ENCODE results near the gene LCE2C.
"Not testable (repeated sequence)": the region's sequence is repeated elsewhere in the genome, so short reads cannot be mapped to it uniquely, and the experiment has no call there.

LCE2C gene, protein sequence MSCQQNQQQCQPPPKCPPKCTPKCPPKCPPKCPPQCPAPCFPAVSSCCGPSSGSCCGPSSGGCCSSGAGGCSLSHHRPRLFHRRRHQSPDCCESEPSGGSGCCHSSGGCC

DNA sequence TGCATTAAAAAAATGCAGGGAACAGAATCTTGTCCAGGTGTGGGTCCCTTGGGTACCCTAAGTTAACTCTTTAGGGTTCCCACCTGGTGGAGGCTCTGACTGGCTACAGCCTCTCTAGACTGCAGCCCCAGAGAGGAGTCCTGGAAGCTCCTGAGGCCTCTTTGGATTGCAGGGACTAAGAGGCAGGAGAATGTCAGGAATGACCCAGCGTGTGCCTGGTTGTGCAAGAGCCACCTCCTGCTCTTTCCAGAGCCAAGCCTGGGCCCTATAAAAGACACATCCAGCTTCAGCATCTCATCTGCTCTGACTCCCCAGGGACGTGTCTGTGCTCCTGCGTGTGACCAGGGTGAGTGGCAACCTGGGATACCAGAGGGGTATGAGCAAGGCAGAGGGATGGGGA, at the start of gene LCE2C:
LCE2C (plus strand) TSS at position 297 of the 400 bp plus-strand sequence. CDS start 737 bp downstream, outside the sequence.
- DNase-seq (ENCODE audit: low read depth): not testable (repeated sequence)

DNA sequence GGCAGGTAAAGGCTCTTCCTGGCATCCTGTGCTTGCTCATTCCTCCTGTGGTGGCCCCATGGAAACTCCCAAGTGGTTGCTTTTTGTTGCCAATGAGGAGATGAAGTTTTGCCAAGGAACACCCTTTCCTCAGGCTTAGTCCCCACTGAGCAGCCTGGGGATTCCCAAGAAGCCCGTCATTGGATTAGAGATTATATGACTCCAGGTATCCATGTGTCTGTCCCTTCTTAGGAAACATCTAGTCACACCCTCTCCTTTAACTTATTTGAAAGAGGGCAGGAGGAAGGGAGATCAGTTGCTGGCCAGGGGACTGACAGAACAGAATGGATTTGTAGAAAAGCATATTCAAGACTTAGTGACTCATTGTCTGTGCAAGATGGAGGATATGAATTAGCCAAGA, 48.3 kb upstream of the LCE2C start:
- no peak for DNase-seq (ENCODE audit: low read depth)

DNA sequence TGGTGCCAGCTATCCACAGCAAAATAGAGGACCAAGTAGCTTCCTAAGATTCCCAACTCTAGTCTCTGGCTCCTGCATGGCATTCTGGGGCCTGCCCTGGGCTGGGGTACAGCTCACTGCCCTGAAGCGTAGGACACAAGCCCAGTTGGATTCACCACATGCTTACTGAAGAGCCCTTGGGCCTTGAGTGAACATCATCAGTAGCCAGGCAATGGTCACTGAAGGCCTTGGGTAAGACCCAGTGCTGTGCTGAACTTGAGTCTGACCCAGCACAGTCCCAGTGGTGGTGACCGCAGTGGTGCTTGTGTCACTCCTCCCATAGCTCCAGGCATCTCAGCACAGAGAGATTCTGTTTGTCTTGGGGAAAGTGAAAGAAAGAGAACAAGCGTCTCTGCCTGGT, 44.5 kb upstream of the LCE2C start:
- no peak for DNase-seq (ENCODE audit: low read depth)

DNA sequence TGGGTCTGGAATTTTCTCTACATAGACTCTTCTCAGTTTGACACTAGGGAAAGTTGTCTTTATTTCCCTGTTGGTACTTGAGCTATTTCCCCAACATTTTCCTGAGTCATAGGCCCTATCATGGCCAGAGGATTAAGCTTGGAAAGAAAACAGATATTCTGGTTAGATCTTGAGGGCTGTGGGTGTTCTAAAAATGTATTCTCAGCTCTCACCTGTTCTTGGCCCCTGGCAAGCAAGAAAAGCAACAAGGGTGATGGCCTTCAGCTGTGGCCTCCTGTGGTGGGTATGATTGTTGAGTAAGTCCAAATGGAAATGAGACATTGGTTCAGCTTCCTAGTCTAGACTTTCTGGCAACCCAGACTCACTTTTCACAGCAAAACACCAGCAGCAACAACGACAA, 34.7 kb upstream of the LCE2C start:
- no peak for DNase-seq (ENCODE audit: low read depth)

DNA sequence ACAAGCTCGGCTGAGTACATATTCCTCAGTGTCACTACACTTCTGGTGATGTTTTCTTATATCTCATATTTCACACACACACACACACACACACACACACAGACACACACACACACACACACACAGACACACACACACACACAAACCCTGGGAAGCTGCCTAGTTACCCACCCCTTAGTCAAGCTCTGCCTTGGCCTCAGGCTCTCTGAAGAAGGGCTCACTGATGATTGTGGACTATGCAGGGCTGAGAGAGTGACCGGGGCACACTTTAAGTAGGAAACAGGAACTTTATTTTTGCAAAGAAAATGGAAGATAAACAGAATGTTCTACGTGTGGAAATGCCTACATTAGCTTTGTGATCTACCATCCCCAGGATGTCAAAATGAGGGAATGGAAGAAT, 31.1 kb upstream of the LCE2C start:
- DNase-seq (ENCODE audit: low read depth): no peak

DNA sequence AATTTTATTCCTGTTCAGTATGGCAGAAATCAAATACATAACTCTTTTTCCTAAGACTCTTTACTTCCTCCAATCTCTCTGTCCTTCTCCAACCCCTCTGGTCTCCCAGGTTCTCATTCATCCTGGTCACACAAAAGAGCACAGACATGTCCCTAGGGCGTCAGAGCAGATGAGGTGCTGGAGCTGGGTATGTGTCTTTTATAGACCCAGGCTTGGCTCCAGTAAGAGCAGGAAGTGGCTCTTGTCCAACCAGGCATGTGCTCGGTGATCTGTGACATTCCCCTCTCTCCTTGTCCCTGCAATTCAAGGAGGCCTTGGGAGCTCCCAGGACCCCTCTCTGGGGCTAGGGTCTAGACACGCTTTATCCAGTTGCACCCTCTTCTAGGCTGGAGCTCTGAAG, 29.9 kb upstream of the LCE2C start:
- DNase-seq (ENCODE audit: low read depth): no peak

DNA sequence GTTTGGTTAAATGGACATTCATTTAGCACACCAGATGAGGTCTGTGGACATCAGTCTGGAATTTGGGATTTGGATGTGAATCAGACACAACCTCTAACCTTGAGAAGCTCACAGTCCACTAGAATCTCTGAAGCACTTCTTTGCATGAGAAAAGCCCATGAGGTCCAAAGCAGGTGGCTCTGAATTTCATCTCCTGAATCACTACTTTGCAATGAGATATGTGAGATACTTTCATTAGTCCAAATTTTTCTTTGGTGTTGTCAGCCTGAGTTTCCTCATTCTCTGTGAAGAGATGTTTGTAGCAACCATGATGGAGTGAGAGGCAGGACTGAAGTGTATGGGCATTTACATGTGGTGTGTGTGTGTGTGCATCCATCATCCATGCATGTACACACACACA, 28.4 kb upstream of the LCE2C start:
- DNase-seq (ENCODE audit: low read depth): no peak

DNA sequence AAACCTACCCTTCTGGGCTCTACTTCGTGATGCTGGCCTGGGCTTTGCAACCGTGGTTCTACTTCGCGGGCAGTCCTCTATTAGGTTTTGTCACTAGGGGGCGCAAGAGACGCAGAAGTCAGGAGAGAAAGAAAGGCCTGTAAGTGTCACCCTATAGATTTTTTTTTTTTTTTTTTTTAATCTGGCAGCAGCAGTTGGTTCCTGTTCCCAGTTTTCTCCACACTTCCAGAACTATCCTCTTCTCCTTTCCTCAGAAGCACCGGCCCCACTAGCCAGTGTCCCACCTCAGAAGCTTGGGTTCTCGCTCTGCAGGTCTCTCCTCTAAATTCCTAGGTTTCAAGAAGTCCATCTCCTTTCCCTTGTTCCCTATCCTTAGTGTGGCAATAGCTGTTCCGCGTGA, 21.0 kb upstream of the LCE2C start:
- peak; percentile 45 for DNase-seq (ENCODE audit: low read depth)

DNA sequence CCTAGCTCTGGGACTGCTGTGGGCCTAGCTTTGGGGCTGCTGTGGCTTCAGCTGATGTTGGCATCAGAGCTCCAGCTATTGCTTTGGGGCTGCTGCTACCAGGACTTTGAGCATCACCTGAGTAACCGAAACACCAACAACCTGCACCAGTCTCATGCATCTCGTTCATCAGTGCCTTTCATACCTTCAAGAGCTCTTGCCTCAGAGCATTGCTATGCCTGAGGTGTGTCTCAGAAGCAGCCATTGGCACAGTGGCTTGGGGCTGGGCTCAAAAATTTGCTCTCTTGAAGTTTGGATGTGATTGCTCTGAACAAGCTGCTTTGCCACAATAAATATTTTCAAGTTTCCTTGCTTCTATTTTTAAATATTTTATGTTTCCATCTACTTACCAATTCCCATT, 18.6 kb upstream of the LCE2C start:
- DNase-seq (ENCODE audit: low read depth): no peak

DNA sequence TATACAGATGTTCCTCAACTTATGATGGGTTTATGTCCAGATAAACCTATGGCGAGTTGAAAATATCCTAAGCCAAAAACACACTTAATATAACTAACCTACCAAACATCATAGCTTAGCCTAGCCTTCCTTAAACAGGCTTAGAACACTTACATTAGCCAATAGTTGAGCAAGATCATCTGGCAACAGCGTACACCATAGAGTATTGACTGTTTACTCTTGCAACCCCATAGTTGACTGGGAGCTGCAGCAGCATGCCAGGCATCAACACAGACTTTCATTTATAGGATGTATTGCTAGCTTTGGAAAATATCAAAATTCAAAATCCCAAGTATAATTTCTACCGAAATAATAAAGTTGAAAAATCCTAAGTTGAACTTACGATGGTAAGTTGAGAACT, 17.4 kb upstream of the LCE2C start:
- no peak for DNase-seq (ENCODE audit: low read depth)

DNA sequence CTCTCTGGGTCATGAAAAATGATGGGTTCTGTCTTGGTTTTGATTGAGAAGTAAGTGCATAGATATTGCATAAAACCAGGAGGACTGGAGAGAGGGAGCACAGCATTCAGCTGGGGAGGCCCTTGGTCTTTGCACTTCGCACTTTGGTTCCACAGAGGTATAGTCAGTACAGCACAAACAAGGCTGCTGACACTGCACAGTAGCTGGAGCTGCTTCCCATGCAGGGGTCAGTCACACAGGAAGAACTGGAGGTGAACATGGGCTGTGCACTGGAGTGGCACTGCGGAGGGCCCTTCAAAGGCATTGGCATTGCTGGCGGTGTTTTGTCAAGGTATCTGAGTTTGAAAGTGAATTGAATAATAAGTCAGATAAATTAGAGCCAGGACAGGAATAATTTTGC, 16.4 kb upstream of the LCE2C start:
- no peak for DNase-seq (ENCODE audit: low read depth)

DNA sequence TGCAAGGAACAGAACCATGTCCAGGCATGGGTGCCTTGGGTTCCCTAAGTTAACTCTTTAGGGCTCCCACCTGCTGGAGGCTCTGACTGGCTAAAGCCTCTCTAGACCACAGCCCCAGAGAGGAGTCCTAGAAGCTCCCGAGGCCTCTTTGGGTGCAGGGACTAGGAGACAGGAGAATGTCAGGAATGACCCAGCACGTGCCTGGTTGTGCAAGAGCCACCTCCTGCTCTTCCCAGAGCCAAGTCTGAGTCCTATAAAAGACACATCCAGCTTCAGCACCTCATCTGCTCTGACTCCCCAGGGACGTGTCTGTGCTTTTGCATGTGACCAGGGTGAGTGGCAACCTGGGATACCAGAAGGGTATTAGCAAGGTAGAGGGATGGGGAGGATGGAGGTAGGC, 12.0 kb upstream of the LCE2C start, which contains the start of gene LCE2D:
LCE2D (plus strand) TSS at position 283 of the 400 bp plus-strand sequence. CDS start 726 bp downstream, outside the sequence.
- DNase-seq (ENCODE audit: low read depth): no peak

DNA sequence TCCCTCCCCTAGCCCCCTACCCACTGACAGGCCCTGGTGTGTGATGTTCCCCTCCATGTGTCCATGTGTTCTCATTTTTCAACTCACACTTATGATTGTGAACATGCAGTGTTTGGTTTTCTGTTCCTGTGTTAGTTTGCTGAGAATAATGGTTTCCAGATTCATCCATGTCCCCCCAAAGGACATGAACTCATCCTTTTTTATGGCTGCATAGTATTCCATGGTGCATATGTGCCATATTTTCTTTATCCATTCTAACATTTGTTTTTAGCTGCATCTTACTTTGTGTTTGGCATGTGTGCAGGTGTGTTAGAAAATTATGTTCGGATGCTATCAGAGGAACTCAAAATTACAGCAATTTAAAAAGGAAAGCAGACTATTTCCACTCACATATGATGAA, 8.9 kb upstream of the LCE2C start:
- not testable (repeated sequence) for DNase-seq (ENCODE audit: low read depth)

DNA sequence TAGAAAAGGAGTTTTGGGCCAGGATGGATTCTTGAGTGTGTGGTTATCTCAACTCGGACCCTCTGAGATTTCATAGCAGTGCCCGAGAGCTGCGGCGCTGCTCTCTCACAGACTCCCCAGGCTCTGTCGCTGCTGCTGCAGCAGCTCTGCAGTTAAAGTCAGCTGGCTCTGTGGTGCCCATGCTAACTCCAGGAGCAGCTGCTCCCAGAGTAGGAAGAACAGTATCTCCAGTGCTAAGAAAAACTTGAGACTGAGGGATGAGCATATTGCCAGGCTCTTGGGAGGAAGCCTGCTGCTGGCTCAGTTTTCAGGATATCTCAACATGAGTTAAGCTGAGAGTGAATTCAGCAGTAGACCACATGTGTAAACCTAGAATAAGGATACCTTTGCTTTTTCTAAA, 7.4 kb upstream of the LCE2C start:
- DNase-seq (ENCODE audit: low read depth): no peak

DNA sequence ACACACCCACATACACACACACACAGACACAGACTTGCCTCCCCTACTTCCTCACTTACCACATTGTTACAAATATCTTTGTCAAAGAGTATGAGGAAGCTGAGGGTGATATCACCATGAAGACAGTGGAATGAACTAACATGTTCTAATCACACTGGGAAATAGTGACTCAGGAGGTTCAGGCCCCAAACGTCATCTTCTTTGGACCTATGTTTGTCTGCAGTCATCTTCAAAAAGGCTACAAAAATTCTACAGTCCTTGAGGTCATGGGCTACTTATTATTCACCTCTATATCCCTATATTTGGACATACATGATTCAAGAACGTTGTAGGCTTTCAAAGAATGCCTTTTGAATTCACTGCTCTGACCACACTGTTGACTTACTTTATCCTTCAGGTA, 2.1 kb upstream of the LCE2C start:
- DNase-seq (ENCODE audit: low read depth): no peak

DNA sequence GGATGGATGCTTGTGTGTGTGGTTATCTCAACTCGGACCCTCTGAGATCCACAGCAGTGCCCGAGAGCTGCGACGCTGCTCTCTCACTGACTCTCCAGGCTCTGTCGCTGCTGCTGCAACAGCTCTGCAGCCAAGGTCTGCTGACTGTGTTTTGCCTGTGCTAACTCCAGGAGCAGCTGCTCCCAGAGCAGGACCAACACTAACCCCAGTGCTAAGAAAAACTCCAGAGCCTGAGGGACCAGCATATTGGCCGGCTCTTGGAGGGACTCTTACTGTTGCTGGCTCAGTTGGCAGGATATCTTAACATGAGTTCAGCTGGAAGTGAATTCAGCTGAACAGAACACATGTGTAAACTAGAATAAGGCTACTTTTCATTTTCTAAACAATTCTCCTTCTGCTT, 4.4 kb downstream of the LCE2C start:
- no peak for DNase-seq (ENCODE audit: low read depth)

DNA sequence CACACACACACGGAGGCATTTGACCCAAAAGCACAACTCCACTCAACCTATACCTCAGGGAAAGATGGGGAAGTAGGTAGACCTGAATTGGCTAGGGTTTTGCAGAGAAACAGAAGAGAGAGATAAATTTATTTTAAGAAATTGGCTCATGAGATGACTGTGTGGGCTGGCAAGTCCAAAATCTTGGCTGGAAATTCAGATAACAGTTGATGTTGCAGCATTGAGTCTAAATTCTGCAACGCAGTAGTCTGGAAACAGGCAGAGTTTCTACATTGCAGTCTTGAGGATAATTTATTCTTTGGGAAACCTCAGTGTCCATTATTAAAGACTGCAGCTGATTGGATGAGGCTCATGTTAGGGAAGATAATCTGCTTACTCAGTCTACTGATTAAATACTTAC, 6.5 kb downstream of the LCE2C start:
- no peak for DNase-seq (ENCODE audit: low read depth)

DNA sequence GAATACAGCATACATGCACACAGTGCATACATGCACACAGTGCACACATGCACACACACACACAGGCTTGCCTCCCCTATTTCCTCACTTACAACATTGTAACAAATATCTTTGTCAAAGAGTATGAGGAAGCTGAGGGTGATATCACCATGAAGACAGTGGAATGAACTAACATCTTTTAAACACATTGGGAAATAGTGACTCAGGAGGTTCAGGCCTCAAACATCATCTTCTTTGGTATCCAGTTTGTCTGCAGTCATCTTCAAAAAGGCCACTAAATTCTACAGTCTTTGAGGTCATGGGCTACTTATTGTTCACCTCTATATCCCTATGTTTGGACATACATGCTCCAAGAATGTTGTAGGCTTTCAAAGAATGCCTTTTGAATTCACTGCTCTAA, 8.8 kb downstream of the LCE2C start:
- DNase-seq (ENCODE audit: low read depth): no peak

DNA sequence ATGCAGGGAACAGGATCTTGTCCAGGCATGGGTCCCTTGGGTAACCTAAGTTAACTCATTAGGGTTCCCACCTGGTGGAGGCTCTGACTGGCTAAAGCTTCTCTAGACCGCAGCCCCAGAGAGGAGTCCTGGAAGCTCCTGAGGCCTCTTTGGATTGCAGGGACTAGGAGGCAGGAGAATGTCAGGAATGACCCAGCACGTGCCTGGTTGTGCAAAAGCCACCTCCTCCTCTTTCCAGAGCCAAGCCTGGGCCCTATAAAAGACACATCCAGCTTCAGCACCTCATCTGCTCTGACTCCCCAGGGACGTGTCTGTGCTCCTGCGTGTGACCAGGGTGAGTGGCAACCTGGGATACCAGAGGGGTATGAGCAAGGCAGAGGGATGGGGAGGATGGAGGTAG, 10.7 kb downstream of the LCE2C start, which contains the start of gene LCE2B:
LCE2B (plus strand) TSS at position 301 of the 400 bp plus-strand sequence. CDS start 721 bp downstream, outside the sequence.
- not testable (repeated sequence) for DNase-seq (ENCODE audit: low read depth)

DNA sequence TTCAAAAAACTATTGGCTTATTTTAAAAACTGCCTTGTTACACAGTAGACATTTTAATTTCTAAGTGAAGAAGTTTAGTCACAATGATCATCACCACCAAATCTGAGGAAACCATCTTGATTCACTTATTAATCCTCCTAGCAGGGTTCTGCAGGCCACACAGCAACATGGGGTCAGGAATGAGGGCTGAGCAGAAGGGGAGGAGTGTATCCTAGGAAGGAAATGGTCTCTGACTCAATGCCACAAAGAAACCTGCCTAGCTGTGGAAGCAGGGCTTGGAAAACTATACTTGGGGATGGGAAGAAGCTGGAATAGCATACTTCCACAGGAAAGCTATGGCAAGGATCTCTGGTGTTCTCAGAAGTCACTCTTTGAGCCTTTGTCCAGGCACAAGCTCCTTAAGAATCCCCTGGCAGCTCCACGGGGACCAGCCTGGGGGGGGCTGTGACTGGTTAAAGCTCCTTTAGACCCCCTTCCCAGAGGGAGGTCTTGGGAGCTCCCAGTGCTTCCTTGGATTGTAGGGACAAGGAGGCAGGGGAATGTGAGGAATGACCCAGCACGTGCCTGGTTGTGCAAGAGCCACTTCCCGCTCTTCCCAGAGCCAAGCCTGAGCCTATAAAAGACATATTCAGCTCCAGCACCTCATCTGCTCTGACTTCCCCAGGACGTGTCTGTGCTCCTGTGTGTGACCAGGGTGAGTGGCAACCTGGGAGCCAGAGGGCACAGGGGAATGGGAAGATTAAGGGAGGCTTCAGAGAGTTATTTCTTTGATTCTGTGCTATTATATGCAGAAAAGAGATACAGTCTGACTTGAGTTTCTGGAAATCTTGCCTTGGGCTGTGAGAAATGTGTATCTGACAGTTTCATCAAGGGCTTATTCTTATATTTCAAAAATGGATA, 22.9 kb downstream of the LCE2C start, which contains the start of gene LCE2A:
LCE2A (plus strand) TSS at position 645 of the 900 bp plus-strand sequence. CDS start 557 bp downstream, outside the sequence.
- no peak for DNase-seq (ENCODE audit: low read depth)

DNA sequence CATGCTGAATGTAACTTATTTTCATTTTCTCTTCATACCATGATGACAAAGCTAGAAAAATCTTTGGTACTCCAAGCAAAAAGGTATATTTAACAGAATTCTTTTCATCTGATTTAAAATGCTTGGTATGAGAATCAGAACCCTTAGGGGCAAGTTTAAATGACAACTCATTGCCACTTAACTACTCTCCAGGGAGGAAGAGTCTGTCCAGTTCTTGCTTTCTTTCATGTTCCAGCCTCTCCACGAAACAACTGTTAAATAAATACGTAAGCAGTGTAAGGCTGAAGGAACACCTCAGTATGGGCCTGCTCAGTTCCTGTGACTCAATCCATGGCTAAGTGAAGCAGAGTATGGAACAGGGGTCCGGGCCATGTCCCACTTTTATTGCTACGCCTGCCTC, 24.7 kb downstream of the LCE2C start:
- DNase-seq (ENCODE audit: low read depth): no peak

DNA sequence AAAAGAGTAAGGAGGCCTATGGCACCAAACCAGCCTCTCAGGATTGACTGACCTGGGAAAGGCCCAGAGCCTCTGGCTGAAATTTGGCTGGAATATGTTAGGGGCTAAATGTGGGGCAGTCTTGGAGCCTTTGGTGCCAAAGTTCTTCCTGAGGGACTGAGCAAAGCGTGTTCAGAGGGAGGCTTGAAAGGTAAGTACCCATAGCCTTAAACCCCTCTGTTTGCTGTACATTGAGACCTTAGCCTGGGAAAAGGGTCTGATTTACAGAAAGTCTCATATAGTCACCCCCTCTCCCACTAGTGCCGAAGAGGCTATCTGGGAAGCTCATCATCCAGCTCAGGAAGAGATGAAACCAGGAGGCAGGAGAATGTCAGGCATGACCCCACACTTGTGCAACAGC, 32.8 kb downstream of the LCE2C start, which contains the start of gene LCE4A:
LCE4A (plus strand) TSS at position 301 of the 400 bp plus-strand sequence. CDS start 916 bp downstream, outside the sequence.
- no peak for DNase-seq (ENCODE audit: low read depth)

DNA sequence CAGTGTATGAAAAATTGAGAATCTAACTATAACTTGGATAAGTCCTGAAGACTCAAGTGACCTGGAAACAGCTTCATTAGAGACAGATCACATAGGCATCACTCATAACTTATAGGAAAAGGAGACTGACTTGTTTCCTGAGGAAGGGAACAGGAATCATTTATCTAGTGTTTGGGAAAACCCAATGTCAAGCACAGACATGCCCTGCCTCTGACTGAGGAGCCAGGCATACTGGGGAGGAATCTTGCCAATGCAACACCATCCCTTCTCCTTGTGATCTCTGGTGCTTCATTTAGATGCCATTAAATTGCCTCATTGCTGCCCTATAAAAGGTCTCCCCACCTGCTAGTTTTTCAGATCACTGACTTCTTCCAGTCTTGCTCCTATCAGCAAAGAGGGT, 43.2 kb downstream of the LCE2C start:
- no peak for DNase-seq (ENCODE audit: low read depth)

Data from HS-27A (cell line).